Measurements from ENCODE around the gene ECE1. TPM values are rescaled to one million over a fixed set of nuclear protein-coding genes. Genes with fewer than 3 reads are reported as not detected.
A peak's percentile ranks its signal among the peaks of the same experiment; 100 is the strongest.

The ECE1 gene
- total and polyA plus RNA-seq, 4 donors = 12.1 to 155 (median 123) TPM

- Histone ChIP-seq H3K27me3 (ENCODE audit: control insufficient read depth in 1 of 2, insufficient read depth in 2 of 2, low read length in 1 of 2) (no peaks in the 10 kb centered on the region), H3K27ac (ENCODE audit: low read depth in 1 of 2, low read length in 2 of 2) (no peak overlapping the region), H3K4me3 (ENCODE audit: low read length in 2 of 2) (no peak overlapping the region), H3K36me3 (ENCODE audit: control insufficient read depth in 1 of 2, insufficient read depth in 2 of 2, low read length in 1 of 2) (no peaks in the 10 kb centered on the region), H3K9me3 (ENCODE audit: control insufficient read depth, low read length) (no peaks in the 10 kb centered on the region), H3K4me1 (ENCODE audit: control insufficient read depth in 1 of 2, insufficient read depth in 2 of 2, low read length in 2 of 2) (no peaks in the 10 kb centered on the region)
- intact Hi-C loops (cut with DNase I) = no loop called here
- ATAC-seq (ENCODE audit: low FRiP score) (no peak), DNase-seq (no peak)
- WGBS, 2 donors = 95% methylated on average over 1 of the region's 1 CpG
Measured at GRCh38 chr1:21305900-21306189, 15.6 kb upstream of the ECE1 start.

- DNase-seq (no peak), ATAC-seq (ENCODE audit: low FRiP score) (no peak)
- Histone ChIP-seq H3K27ac (ENCODE audit: low read depth in 1 of 2, low read length in 2 of 2) (no peak overlapping the region), H3K36me3 (ENCODE audit: control insufficient read depth in 1 of 2, insufficient read depth in 2 of 2, low read length in 1 of 2) (no peaks in the 10 kb centered on the region), H3K4me1 (ENCODE audit: control insufficient read depth in 1 of 2, insufficient read depth in 2 of 2, low read length in 2 of 2) (no peaks in the 10 kb centered on the region), H3K27me3 (ENCODE audit: control insufficient read depth in 1 of 2, insufficient read depth in 2 of 2, low read length in 1 of 2) (no peaks in the 10 kb centered on the region), H3K4me3 (ENCODE audit: low read length in 2 of 2) (no peak overlapping the region), H3K9me3 (ENCODE audit: control insufficient read depth, low read length) (no peaks in the 10 kb centered on the region)
- intact Hi-C loops (cut with DNase I) = no loop called here
- 70 to 79% methylated on average over 16 of the region's 16 CpGs for WGBS, 2 donors
Measured at GRCh38 chr1:21305155-21305899, 15.1 kb upstream of the ECE1 start.

DNA sequence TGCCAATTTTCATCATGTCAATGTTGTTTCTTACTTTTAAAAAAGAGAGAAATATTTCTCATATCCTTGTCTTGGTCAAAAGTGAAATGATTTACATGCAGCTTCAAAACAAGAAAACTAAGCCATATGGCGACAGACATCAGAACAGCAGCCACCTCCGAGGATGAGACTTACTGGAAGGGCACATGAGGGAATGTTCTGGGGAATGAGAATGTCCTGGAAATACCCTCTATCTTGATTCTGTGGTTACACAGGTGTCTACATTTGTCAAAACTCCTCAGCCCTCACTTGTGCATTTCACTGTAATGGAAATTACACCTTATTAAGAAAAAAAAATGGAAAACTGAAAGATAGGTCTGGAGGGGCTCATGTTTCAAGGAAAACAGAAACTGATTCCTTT is 14.2 kb upstream of the ECE1 start:
- H3K4me1 ChIP-seq (ENCODE audit: control insufficient read depth in 1 of 2, insufficient read depth in 2 of 2, low read length in 2 of 2) = no peaks in the 10 kb centered on the region
- no peak overlapping the region for H3K4me3 ChIP-seq (ENCODE audit: low read length in 2 of 2)
- no peaks in the 10 kb centered on the region for H3K9me3 ChIP-seq (ENCODE audit: control insufficient read depth, low read length)
- 82% methylated on average over 2 of the region's 2 CpGs for WGBS, 2 donors
- no peak overlapping the region for H3K27ac ChIP-seq (ENCODE audit: low read depth in 1 of 2, low read length in 2 of 2)
- no peak for ATAC-seq (ENCODE audit: low FRiP score)
- no peaks in the 10 kb centered on the region for H3K36me3 ChIP-seq (ENCODE audit: control insufficient read depth in 1 of 2, insufficient read depth in 2 of 2, low read length in 1 of 2)
- intact Hi-C loops (cut with DNase I) = no loop called here
- H3K27me3 ChIP-seq (ENCODE audit: control insufficient read depth in 1 of 2, insufficient read depth in 2 of 2, low read length in 1 of 2) = no peaks in the 10 kb centered on the region
- DNase-seq = no peak

DNA sequence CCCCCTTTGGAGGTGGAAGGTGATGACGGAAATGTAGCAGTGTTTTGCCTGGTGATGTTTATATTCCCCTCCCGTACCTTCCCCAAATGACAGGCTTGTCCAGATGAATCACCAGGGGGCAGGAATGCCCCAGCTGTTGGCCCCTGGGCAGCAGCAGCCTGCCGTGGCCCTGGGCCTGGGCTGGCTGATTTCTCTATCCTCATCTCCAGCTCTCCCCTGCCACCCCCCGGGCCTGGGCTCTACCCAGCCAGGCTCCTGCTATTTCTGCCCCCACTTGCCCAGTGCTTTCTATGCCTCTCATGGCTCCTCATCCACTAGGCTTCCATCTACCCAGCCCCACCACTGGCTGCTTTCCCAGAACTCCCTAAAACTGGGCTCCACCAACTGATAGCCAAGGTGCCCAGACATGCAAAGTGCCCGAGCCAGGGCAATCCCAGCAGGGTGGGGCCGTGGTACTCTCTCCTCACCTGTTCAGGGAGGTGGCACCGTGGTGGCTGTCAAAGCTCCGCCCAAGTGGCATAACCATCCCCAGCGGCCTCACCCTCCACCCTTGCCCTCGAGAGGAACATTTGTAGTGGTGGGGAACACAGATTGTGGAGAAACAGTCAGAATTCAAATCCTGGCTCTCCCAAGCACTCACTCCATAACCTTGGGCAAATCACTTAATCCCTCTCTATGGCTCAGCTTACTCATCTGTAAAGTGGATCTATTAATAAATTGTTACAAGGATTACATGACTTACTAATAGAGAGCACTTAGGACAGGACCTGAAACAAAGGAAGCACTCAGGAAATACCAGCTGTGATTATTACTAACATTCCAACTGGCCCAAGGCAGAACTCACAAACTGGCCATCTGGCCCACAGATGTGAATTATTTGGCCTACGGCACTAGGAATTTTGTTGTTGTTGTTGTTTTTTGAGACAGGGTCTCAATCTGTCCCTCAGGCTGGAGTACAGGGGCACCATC is 12.8 kb upstream of the ECE1 start:
- Histone ChIP-seq H3K9me3 (ENCODE audit: control insufficient read depth, low read length) (no peaks in the 10 kb centered on the region), H3K36me3 (ENCODE audit: control insufficient read depth in 1 of 2, insufficient read depth in 2 of 2, low read length in 1 of 2) (no peaks in the 10 kb centered on the region), H3K4me3 (ENCODE audit: low read length in 2 of 2) (no peak overlapping the region), H3K27me3 (ENCODE audit: control insufficient read depth in 1 of 2, insufficient read depth in 2 of 2, low read length in 1 of 2) (no peaks in the 10 kb centered on the region), H3K27ac (ENCODE audit: low read depth in 1 of 2, low read length in 2 of 2) (peak overlapping the region in 1 of 2 donors; percentile 4), H3K4me1 (ENCODE audit: control insufficient read depth in 1 of 2, insufficient read depth in 2 of 2, low read length in 2 of 2) (no peaks in the 10 kb centered on the region)
- ATAC-seq (ENCODE audit: low FRiP score) = no peak
- WGBS, 2 donors = 36 to 42% methylated on average over 11 of the region's 11 CpGs
- intact Hi-C loops (cut with DNase I) = no loop called here
- DNase-seq = no peak

GRCh38 chr1:21301794-21302440 is 11.7 kb upstream of the ECE1 start:
- 79 to 86% methylated on average over 10 of the region's 10 CpGs for WGBS, 2 donors
- H3K9me3 ChIP-seq (ENCODE audit: control insufficient read depth, low read length) = no peaks in the 10 kb centered on the region
- intact Hi-C loops (cut with DNase I) = no loop called here
- no peak overlapping the region for H3K4me3 ChIP-seq (ENCODE audit: low read length in 2 of 2)
- ATAC-seq (ENCODE audit: low FRiP score) (no peak), DNase-seq (no peak)
- H3K27ac ChIP-seq (ENCODE audit: low read depth in 1 of 2, low read length in 2 of 2) = no peak overlapping the region
- H3K36me3 ChIP-seq (ENCODE audit: control insufficient read depth in 1 of 2, insufficient read depth in 2 of 2, low read length in 1 of 2) = no peaks in the 10 kb centered on the region
- H3K27me3 ChIP-seq (ENCODE audit: control insufficient read depth in 1 of 2, insufficient read depth in 2 of 2, low read length in 1 of 2) = no peaks in the 10 kb centered on the region
- H3K4me1 ChIP-seq (ENCODE audit: control insufficient read depth in 1 of 2, insufficient read depth in 2 of 2, low read length in 2 of 2) = no peaks in the 10 kb centered on the region

- ATAC-seq (ENCODE audit: low FRiP score) = no peak
Measured at GRCh38 chr1:21300774-21301173, 10.5 kb upstream of the ECE1 start.

DNA sequence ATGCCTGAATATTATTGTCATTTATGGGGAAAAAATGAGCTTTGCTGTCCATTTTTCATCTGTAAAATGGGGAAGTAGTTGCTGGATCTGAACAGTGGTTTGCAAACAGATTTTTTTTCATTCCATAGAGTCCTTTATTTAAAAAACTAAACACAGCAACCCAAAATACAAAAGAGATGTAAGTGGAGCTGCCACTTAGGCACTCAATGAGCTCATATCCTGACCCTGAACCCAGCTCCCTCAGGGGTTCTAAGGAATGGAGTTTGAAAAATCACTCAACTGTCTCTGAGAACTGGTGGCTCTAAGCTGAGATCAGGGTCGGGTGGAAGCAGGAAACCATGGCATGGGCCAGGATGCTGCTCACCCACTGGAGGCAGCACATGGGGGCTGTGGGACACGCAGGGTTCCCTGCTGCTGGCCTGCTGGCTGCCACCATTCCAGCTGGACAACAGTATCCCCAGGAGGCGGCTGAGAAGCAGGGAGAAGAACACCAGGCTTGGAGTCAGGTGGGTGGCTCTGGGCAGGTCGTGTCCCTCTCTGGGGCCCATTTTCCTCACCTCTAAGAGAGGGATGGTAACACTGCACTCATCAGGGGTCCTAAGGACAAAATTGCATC is 9.6 kb upstream of the ECE1 start:
- Histone ChIP-seq H3K9me3 (ENCODE audit: control insufficient read depth, low read length) (no peaks in the 10 kb centered on the region), H3K36me3 (ENCODE audit: control insufficient read depth in 1 of 2, insufficient read depth in 2 of 2, low read length in 1 of 2) (no peaks in the 10 kb centered on the region), H3K27ac (ENCODE audit: low read depth in 1 of 2, low read length in 2 of 2) (no peak overlapping the region), H3K4me3 (ENCODE audit: low read length in 2 of 2) (no peak overlapping the region), H3K4me1 (ENCODE audit: control insufficient read depth in 1 of 2, insufficient read depth in 2 of 2, low read length in 2 of 2) (no peaks in the 10 kb centered on the region), H3K27me3 (ENCODE audit: control insufficient read depth in 1 of 2, insufficient read depth in 2 of 2, low read length in 1 of 2) (no peaks in the 10 kb centered on the region)
- no peak for DNase-seq
- ATAC-seq (ENCODE audit: low FRiP score) = peak; percentile 26
- WGBS, 2 donors = 46 to 61% methylated on average over 4 of the region's 4 CpGs
- intact Hi-C loops (cut with DNase I) = no loop called here

More at GRCh38 chr1:21300774-21301173, 10.5 kb upstream of the ECE1 start:
- Histone ChIP-seq H3K9me3 (ENCODE audit: control insufficient read depth, low read length) (no peaks in the 10 kb centered on the region), H3K27ac (ENCODE audit: low read depth in 1 of 2, low read length in 2 of 2) (no peak overlapping the region), H3K36me3 (ENCODE audit: control insufficient read depth in 1 of 2, insufficient read depth in 2 of 2, low read length in 1 of 2) (no peaks in the 10 kb centered on the region), H3K4me3 (ENCODE audit: low read length in 2 of 2) (no peak overlapping the region), H3K4me1 (ENCODE audit: control insufficient read depth in 1 of 2, insufficient read depth in 2 of 2, low read length in 2 of 2) (no peaks in the 10 kb centered on the region), H3K27me3 (ENCODE audit: control insufficient read depth in 1 of 2, insufficient read depth in 2 of 2, low read length in 1 of 2) (no peaks in the 10 kb centered on the region)
- intact Hi-C loops (cut with DNase I) = no loop called here
- DNase-seq = no peak

- H3K4me1 ChIP-seq (ENCODE audit: control insufficient read depth in 1 of 2, insufficient read depth in 2 of 2, low read length in 2 of 2) = no peaks in the 10 kb centered on the region
- ATAC-seq (ENCODE audit: low FRiP score) (no peak), DNase-seq (no peak)
- 82 to 90% methylated on average over 3 of the region's 3 CpGs for WGBS, 2 donors
- no peak overlapping the region for H3K4me3 ChIP-seq (ENCODE audit: low read length in 2 of 2)
- no peak overlapping the region for H3K27ac ChIP-seq (ENCODE audit: low read depth in 1 of 2, low read length in 2 of 2)
- intact Hi-C loops (cut with DNase I) = no loop called here
- H3K27me3 ChIP-seq (ENCODE audit: control insufficient read depth in 1 of 2, insufficient read depth in 2 of 2, low read length in 1 of 2) = no peaks in the 10 kb centered on the region
- no peaks in the 10 kb centered on the region for H3K36me3 ChIP-seq (ENCODE audit: control insufficient read depth in 1 of 2, insufficient read depth in 2 of 2, low read length in 1 of 2)
- H3K9me3 ChIP-seq (ENCODE audit: control insufficient read depth, low read length) = no peaks in the 10 kb centered on the region
Measured at GRCh38 chr1:21298981-21299391, 8.7 kb upstream of the ECE1 start.
